GM12892 (cell line): ENCODE measurements around the gene DLL4.

Experiments used
- POLR2A ChIP-seq: IDR thresholded peaks from 2 replicates; pipeline ENCODE4 v1.6.1; 2011; ENCODE audit warnings: low read depth, low read length, control low read depth
- POLR2AphosphoS5 ChIP-seq: IDR thresholded peaks from 2 replicates; pipeline ENCODE4 v1.6.1; 2011; ENCODE audit warnings: low read depth, low read length, control low read depth
- TAF1 ChIP-seq: IDR thresholded peaks from 2 replicates; pipeline ENCODE4 v1.6.1; 2011; ENCODE audit warnings: low read depth, mild to moderate bottlenecking, control low read depth, low read length, borderline replicate concordance

DNA sequence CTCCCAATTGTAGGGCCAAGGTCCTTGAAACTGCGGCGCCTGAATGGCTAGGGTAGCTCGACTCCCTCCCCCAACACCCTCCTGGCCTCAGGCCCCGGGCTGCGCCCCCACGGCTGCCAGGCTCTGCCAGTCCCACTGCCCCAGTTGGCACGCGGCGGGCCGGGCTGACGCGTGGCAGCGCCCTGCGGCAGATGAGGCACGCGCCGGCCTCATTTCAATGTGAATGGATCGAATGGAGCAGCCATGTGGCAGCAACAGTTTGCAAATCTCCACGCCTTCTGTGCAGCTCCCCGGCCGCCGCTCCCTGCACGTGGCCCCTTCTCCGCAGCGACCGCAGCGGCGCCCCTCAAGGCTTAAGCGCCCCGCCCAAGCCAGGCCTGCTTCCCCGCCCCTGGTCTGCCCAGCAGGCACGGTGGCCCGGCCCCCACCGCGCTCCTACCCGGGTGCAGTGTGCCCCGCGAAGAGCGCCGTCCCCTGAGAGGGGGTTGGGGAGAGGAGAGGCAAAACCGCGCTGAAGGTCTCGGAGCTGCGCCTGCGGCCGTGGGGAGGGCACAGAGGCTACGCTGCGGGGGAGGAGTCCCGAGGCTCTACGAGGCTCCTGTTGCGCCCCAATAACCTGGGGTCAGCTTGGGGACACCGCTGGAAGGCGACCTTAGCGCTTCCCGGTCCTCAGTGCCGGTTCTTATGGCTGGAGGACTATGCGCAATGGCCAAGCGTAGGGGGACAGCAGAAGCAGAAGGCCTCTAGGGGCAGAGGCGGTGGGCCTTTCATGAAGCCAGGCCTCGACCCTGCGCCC lies 3.1 kb upstream of the DLL4 start:
- TF ChIP-seq POLR2A (no peak), POLR2AphosphoS5 (no peak), TAF1 (no peak)
